HL-60/S4 treated with phorbol 12-myristate 13-acetate at 8.2 ng/mL for 4 days and 3 days (cell line): ENCODE measurements around the gene SHISA4.
"Not testable (repeated sequence)": the region's sequence is repeated elsewhere in the genome, so short reads cannot be mapped to it uniquely, and the experiment has no call there.

Experiments
- in situ Hi-C: fragments of 300-500 bp; cut with MboI; formaldehyde crosslinking; loops from 2 replicates; pipeline ENCODE4 v1.15.0; 2022; ENCODE audit warnings: low sequenced_read_pairs

The SHISA4 gene, protein sequence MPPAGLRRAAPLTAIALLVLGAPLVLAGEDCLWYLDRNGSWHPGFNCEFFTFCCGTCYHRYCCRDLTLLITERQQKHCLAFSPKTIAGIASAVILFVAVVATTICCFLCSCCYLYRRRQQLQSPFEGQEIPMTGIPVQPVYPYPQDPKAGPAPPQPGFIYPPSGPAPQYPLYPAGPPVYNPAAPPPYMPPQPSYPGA

DNA sequence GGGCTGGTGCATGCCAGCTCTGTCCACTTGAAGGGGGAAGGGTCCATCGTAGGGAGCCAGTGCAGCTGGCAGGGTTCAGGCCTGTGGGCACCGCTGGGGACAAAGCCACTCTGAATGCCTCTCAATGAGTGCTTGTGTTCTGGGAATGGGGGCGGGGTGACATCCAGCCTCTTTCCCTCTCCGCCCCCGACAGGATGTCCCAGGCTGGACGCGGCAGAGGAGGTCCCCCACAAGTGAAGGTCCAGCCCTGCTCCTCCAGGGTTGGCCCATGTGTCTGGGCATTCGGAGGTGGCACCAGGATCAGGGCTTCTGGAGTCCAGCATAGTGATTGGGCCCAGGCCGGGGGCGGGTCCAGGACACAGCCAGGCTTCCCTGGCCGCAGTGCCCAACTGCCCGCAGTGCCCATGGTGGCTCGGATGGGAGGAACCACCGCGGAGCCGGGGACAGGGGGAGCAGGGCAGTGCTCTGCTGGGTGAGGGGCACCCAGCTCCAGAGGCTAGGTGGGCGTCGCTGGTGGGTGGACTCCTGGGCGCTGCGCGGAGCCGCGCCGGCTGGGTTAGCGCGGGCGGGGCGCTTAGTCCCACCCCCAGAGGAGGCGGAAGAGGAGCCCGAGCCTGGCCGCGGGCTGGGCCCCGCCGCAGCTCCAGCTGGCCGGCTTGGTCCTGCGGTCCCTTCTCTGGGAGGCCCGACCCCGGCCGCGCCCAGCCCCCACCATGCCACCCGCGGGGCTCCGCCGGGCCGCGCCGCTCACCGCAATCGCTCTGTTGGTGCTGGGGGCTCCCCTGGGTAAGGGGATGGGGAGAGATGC, at the start of gene SHISA4:
Gene SHISA4 (plus strand): TSS at position 617 of the 808 bp plus-strand sequence. CDS start 97 bp downstream, at position 714.
- in situ Hi-C loops: loop anchor here (10.0 to 25.0 kb wide), 2 partner anchors 86 to 224 kb away; partner anchors contain the start of gene GPR37L1

DNA sequence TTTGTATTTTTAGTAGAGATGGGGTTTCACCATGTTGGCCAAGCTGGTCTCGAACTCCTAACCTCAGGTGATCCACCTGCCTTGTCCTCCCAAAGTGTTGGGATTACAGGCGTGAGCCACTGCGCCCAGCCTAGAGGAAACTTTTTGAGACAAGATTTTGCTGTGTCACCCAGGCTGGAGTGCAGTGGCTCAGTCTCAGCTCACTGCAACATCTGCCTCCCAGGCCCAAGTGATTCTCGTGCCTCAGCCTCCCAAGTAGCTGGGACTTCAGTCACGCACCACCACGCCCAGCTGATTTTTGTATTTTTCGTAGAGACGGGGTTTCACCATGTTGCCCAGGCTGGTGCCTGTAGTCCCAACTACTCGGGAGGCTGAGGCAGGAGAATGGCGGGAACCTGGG, 49.6 kb upstream of the SHISA4 start:
- in situ Hi-C loops: not testable (repeated sequence)

DNA sequence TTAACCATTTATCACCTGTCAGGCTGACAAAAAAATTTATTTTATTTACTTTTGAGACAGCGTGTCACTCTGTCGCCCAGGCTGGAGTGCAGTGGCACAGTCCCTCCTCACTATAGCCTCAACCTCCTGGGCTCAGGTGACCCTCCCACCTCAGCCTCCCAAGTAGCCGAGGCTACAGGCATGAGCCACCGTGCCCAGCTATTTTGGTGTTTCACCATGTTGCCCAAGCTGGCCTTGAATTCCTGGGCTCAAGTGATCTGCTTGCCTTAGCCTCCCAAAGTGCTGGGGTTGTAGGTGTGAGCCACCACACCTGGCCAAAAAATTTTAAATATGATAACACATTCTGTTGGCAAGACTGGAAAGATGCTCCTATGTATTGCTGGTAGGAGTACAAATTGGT, 48.6 kb upstream of the SHISA4 start:
- in situ Hi-C loops: no loop called here

GRCh38 chr1:201840490-201840889, 48.2 kb upstream of the SHISA4 start:
- in situ Hi-C loops: no loop called here

DNA sequence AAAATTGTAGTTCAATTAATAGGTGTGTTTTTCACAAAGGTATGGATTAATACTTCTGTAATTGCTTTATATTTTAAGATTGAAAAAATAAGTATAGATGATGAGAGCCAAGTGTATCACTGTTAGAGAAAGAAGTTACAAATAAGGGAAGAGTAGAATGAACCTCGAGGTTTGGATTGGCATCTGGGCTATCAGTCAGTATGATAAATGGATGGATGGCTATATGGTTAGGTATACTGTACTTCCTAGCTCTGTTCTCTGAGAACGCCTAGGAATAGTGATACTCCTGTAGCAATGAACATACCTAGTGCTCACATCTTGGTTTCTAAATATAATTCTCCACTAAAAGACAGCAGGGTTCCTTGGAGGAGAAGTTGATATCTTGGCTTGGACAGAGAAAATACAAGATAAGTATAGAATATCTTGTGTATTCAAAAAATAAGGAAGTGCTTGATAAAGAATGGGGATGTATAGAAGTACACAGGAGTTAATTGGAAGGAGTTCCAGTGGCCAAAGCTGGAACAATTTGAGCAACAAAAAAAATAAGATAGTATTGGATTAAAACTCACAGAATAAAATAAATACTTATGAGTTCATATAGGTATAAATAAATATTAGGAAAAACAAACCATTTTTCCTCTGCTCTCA, 47.3 kb upstream of the SHISA4 start:
- in situ Hi-C loops: no loop called here

DNA sequence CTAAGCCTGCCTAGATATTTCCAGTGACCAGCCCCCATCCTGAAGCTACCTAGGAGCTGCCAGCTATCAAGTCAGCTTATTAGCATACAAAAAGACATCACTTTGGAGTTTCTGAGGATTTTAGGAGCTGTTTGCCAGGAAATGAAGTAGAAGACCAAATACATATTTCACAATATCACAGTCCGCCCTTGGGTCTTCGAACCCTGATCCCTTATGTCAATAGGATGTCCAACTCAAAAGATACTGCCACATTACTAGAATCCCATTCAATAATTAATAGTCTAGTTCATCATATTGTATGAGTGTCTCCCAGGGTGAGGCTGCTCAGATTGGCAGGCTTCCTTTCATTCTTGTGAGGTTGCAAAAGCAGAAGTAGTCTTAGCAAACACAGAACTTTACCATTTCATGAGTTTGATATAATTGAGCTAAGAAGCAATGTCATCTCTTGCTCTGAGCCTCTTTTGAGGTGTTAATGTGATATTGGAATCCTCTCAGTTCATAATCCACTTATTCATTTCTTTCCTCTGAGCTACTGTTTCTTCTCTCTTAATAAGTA, 46.1 kb upstream of the SHISA4 start:
- in situ Hi-C loops: no loop called here

DNA sequence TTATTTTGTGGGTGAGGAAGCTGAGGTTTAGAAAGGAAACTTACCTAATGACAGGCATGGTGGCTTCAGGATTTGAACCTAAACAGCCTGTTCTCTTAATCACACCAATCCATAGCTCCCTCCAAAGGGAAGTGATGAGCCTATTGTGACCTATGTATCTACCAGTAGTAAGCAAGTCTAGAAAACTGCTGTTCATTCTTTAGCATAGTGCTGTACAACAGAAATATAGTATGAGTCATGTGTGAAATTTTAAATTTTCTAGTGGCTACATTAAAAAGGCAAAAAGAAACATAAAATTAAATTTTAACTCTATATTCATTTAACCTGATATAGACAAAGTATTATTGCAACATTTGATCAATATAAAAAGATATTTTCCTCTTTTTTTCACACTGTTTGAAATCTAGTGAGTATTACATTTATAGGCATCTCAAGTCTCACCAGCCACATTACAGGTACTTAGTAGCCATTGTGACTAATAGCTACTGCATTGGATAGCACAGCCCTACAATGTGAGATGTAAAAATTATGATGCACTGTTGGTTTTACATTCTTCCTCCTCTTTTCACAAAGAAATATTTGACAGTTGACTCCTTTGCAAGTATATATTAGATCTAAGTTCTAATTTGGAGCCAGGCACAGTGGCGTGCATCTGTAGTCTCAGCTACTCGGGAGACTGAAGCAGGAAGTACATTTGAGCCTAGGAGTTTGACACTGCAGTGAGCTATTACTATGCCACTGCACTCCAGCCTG, 43.2 kb upstream of the SHISA4 start:
- in situ Hi-C loops: no loop called here

- in situ Hi-C loops: no loop called here
Measured at GRCh38 chr1:201847150-201847549, 41.5 kb upstream of the SHISA4 start.

- in situ Hi-C loops: no loop called here
Measured at GRCh38 chr1:201848230-201848629, 40.5 kb upstream of the SHISA4 start.

DNA sequence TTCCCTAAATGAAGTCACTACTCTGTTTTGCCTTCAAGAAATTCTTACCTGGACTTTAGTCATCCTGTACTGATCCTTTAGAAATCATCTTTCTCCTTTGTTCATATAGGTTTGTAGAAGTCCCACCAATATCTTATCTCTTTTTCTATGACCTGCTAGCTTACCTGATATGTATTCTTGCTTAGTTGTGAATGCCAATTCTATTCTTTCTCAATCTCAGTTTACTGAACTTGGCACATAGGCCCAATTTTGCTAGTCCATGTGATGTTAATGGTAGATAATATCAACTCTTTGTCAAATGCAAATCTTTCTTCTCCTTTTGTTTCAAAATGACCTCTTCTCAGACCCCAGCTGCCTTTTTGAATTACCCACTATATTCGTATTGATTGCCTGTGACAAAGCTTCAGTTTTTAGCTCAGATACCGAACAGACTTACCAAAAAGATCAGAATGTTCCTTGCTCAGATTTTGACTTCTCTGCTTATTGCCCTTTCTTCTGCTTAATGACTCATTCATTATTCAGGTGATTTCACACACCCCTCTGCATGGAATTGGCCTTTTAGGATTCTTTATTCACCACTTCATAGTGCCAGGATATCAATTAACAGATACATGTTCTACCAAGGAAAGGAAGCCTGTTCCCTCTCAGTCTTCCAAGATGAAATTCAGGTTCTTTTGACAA, 39.2 kb upstream of the SHISA4 start:
- in situ Hi-C loops: no loop called here

DNA sequence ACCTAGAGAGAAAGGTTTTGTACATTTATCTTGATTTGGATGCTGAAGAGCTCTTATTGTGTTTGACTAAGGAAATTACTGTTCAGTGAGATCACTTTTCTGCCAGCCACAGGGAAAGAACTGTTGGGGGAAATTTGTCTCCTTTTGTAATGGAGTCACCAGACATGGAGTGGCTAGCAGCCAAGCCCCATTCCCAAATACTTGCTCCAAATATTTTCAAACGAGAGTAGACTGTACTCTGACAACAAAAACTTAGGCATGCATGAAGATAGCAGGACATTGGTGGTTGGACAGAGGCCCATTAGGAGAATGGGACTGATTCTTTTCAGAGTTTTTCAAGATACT, 38.7 kb upstream of the SHISA4 start:
- in situ Hi-C loops: no loop called here

- in situ Hi-C loops: no loop called here
Measured at GRCh38 chr1:201851949-201852348, 36.7 kb upstream of the SHISA4 start.

DNA sequence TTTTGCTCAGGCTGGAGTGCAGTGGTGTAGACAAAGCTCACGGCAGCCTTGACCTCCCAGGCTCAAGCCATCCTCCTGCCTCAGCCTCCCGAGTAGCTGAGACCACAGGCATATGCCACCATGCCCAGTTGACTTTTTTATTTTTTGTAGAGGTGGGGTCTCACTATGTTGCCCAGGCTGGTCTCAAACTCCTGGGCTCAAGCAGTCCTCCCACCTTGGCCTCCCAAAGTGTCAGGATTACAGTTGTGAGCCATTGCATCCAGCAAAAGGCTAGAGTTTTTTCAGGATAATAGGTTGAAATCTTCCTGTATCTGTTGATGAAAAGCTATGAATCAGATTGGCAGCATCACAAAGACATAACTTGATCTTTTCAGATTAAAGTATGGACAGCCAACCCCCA, 32.0 kb upstream of the SHISA4 start:
- in situ Hi-C loops: not testable (repeated sequence)

DNA sequence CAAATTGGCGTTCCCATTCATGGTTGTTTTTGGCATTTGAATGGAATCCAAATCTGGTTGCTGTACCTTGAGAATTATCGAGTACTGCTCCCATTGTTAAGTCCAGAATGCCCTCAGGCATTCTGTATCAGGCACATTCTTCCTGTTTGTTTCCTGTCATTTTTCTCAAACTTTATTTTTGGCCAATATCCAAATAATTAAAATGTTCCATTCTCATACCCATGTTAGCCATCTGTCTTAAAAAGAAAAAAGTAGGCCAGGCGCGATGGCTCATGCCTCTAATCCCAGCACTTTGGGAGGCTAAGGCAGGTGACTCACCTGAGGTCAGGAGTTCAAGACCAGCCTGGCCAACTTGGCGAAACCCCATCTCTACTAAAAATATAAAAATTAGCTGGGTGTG, 29.3 kb upstream of the SHISA4 start:
- in situ Hi-C loops: no loop called here

GRCh38 chr1:201861448-201861847, 27.2 kb upstream of the SHISA4 start:
- in situ Hi-C loops: no loop called here

- in situ Hi-C loops: no loop called here
Measured at GRCh38 chr1:201870397-201870796, 18.3 kb upstream of the SHISA4 start.

DNA sequence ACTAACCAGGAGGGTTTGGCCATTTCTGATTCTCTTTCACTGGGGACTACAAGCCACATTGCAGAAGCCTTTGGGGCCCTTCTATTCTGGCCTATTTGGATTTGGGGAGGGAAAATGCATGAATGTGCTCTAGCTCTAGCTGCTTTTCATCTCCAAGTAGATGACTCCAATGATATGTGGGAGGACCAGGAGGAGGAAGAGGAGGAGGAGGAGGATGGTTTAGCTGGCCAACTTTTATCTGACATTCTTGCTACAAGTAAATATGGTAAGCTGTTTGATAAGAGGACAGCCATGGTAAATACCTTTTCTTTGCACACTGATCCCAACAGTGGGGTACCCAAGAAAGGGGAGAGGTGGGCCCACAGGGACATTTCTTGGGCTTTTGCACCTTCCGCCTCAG, 14.0 kb upstream of the SHISA4 start:
- in situ Hi-C loops: loop anchor here (25.0 kb wide), 1 partner anchor 238 kb away; the partner anchor contains the start of gene GPR37L1

- in situ Hi-C loops: loop anchor here (25.0 kb wide), 1 partner anchor 236 kb away; the partner anchor contains the start of gene GPR37L1
Measured at GRCh38 chr1:201876148-201876818, 12.4 kb upstream of the SHISA4 start.

DNA sequence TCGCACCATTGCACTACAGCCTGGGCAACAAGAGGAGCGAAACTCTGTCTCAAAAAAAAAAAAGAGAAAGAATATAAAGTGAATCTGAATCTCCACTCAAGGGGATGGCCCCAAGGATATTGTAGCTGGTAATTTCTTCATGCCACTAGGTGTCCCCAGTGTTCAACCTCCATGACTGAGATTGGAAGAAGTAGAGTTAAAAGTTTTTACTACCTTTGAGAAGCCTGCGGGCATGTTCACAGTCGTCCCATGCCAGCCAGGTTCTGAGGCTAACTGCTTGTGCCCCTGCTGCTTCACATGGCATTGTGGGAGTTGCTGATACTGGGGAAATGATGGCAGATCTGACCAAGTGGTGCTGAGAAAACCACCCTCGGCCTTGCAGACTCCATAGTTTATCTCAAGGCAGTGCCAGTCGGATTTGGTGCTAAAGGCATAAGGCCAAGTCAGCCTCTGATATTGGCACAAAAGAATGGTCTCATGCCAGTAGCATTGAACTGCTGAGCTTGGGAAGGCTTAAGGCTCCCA, 10.8 kb upstream of the SHISA4 start:
- in situ Hi-C loops: loop anchor here (25.0 kb wide), 1 partner anchor 234 kb away; the partner anchor contains the start of gene GPR37L1
